ENCODE measurements around the gene MLLT1.

Gene MLLT1

DNA sequence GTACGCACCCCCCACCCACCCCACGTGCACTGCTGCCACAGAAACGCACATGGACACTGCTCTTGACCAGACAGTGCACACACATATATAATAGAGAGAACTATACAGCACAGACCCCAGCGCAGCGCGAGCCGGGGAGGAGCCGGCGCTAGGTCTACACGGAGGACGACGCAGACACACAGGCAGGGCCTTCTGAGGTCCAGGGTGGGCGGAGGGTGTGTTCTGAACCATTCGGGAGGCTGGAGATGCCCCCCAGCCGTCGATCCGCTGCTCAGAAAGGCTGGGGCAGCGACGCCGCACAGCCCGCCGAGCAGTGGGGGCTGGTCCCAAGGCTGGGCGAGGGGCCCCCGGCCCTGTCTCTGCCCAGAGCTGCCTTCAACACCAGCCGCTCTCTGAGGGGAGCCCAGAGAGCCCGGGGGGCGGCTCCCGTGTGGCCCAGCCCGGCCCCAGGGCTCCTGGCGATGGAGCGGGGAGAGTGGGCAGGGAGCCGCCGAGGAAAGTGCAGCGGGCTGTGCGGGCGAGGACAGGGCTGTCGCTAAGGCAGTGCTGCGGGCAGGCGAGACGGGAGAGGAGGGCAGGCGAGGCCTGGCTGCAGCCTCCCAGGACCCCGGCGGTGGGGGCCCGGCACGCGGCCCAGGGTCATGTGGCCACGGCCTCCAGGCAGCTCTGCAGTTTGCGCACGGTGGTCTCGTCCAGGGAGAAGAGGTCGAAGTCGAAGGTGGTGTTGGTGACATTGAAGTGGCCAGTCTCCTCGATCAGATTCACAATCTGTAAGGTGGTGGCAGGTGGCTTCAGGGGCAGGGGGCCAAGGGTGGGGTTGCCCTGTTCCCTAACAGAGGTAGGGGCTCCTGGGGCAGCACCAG lies 67.1 kb downstream of the MLLT1 start:
- in situ Hi-C loops (cut with MboI; ENCODE audit: low sequenced_read_pairs): no loop called here

DNA sequence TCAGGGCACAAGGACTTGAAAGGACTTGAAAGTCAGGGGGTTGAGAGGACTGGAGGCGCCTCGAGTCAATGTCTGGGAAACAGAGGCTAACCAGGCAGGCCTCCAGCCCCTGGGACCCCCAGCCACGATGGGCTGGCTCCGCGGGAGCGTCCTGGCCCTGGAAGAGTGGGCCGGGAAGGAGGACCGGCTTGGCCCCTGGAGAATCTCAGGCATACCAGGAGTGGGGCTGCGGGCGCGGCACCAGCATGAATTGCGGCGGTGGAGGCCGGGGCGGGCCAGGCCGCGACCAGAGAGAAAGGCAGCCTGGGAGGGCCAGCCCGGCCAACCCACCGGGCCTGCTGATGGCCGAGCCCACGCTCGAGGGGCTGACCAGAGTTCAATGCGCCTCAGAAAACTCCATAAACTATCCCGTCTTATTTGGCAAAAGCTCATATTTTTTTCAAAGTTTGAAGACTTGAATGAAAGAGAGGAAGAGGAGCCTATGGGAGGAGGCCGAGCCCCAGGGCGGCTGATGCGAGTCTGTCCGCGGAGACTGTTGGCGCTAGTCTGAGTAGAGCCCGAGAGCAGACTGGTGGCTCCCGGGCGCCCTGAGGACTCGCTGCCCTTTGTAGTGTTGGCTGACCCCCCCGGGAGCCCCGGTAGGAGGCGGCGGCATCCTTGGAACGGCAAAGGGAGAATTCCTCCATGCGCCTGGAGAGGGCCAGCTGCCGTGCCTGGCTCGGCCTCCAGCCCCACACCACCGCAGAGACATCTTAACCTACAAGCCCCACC lies 68.0 kb downstream of the MLLT1 start:
- in situ Hi-C loops (cut with MboI; ENCODE audit: low sequenced_read_pairs): no loop called here

DNA sequence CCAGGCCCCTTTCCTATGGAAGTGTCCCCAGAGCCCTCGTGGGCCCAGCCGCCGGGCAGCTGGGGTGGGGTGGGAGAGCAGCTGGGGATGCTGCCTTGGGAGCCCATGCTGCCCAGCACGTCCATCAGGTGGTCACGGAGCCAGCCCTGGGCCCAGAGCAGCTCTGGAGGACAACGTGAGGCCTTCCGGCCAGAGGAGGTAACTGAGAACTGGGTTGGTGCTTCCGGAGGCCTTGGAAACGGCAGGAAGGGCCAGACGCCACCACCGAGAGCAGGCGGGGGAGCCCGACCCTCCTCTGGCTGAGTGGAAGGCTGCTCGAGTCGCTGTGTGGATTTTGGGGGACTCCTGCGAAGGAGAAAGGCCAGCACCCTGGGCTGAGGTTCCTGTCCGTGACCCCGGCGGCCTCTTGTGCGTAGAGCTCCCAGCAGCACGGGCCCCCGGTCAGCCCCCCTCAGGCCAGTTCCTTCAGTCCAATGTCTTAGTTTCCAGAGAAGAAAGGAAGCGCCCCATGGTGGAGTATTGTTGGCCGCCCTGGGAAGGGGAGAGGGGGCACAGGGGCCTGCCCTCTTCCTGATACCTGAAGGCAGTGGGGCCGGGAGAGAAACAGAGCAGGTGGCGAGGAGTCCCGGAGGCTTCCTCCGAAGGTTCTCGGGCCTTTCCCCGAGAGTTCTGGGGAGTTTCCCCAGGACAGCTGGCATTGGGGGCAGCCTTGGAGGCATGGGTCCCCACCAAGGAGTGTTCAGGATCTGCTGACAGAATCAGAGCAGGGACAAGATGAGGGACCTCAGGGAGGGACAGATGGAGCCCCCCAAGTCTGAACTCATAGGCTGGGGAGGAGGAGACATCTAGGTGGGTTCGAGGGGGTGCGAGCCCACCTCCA lies 68.8 kb downstream of the MLLT1 start:
- in situ Hi-C loops (cut with MboI; ENCODE audit: low sequenced_read_pairs): no loop called here

DNA sequence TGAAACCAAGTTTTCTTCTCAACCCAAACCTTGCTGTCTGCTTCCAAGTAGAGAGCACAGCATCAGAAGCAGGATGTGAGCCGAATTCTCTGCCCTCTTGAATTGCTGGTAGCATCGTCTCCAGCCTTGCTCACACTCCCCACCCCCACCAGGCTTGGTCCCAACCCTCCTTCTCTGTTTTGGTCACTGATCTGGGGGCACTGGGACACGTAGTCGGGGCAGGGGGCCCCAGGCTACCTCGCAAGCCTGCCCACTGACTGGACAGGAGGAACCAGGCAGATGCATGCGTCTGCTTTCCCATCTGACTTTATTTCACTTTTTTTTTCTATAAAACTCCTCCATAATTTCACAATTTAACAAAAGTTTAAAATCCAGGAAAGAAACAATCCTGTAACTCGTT lies 69.7 kb downstream of the MLLT1 start:
- in situ Hi-C loops (cut with MboI; ENCODE audit: low sequenced_read_pairs): no loop called here

DNA sequence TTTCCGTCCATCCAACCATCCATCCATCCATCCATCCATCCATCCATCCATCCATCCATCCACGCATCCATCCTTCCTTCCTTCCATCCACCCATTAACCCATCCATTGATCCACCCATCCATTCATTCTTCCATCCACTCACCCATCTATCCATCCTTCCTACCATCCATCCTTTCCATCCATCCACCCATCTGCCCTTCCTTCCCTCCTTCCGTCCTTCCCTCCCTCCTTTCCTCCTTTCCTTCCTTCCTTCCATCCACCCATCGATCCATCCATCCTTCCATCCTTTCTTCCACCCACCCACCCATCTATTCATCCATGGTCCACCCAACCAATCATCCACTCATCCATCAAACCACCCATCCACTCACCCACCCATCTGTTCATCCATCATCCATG lies 70.1 kb downstream of the MLLT1 start:
- in situ Hi-C loops (cut with MboI; ENCODE audit: low sequenced_read_pairs): no loop called here

DNA sequence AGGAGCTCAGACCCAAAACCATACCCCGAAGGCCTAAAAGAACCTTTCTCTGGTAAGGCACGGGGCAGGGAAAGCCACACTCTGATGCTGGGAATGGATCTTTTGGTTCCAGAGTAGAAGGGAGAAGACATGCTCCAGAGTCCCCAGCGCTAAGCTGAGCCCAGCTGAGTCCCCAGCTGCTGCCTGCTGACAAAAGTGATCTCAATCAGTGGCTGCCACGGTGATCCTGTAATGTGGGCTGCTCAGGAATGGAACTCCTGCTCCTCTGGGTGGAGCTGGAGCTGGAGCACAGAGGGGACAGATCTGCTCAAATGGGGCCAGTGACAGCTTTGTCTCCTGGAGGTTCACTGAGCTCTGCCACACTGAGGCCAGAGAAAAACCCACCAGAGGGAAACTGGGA lies 70.5 kb downstream of the MLLT1 start:
- in situ Hi-C loops (cut with MboI; ENCODE audit: low sequenced_read_pairs): no loop called here

DNA sequence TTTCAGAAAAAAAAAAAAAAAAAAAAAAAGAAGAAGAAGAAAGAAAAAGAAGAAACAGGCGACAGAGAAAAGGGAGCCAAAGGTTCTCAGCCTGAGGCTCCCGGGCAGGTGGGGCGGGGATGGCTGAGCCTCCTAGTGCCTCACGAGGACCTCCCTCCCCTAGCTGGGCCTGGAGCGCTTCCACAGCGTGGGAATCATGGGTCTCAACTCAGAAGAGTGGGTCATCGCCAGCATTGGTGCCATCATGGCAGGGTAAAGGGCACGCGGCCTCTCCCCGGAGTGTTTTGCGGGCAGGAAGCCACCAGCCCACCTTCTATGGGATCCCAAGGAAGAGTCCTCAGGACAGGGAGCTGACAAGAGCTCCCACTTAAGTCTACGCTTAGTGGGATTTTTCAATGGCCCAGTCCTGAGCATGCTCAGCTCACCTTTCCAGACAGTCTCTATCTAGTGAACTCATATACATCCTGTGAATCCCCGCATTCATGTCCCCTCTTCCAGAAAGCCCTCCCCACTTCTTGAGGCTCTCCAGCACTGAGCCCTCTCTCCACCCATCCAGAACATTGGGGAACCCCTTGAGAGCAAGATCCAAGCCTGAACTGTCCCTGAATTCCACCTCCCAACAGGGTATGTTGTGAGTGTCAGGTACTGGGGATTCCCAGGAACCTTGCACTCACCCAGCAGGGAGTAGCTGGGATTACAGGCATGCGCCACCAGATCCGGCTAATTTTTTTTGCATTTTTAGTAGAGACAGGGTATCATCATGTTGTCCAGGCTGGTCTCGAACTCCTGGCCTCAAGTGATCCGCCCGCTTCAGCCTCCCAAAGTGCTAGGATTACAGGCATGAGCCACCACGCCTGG lies 74.7 kb downstream of the MLLT1 start:
- in situ Hi-C loops (cut with MboI; ENCODE audit: low sequenced_read_pairs): no loop called here

DNA sequence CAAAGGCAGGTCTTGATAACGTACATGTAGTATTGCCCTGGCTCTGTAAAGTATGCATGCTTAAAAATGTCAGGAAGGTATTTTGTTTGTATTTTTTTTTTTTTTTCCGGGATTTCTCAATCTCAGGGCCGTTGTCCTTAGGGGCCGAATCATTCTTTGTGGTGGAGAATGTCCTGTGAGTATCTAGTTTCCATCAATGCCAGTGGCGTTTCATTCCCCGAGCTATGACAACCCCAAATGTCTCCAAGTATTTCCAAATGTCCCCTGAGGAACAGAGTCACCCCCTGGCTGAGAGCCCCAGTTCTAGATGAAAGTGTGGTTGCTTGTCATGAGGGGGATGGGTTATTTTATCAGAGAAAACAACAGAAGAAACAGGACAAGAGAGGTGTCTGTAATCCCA lies 75.6 kb downstream of the MLLT1 start:
- in situ Hi-C loops (cut with MboI; ENCODE audit: low sequenced_read_pairs): no loop called here

DNA sequence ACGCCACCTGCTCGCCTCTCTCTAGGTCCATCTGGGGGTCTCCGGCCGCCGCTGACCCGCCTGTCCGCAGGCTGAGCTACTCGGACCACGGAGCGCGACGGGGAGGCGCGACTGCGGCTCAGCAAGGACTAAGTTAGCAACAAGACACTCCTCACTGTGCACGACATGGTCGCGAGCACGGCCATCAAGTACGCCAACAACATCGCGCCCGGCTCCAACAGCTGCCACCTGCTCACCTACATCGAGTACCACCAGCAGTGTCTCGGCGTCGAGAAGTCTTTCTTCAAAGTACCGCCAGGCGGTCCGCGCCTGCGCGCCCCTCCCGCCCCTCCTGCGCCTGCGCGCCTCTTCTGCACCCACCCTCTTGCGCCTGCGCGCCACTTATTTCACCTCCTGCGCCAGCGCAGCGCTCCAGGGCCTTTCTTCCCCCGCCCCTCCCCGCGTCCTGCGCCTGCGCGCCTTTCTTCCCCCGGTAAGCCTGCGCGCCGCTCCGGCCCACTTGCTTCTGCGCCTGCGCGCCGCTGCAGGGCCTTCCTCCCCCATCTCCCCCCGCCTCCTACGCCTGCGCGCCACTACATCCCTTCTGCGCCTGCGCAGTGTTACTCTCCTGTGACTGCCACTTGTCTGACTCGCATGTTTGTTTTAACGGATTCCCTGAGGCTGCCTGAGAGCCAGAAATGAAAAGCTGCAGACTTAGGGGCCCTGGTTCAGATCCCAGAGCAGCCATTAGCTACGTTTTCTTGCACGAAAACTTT lies 80.4 kb downstream of the MLLT1 start:
- in situ Hi-C loops (cut with MboI; ENCODE audit: low sequenced_read_pairs): no loop called here

DNA sequence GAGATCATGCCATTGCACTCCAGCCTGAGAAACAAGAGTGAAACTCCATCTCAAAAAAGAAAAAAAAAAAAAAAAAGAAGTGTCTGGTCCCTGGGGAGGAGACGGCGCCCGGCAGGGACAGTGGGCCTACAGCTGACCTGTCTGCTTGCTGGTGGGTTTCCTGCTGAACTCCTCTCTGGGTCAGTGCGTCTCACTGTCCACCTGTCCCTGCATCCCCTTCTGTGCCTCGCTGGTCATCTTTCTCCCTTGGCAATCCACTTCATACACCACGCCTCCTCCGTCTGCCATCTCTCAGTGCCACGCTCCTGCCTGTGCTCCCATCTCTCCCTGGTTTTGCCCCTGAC lies 80.9 kb downstream of the MLLT1 start:
- in situ Hi-C loops (cut with MboI; ENCODE audit: low sequenced_read_pairs): no loop called here

DNA sequence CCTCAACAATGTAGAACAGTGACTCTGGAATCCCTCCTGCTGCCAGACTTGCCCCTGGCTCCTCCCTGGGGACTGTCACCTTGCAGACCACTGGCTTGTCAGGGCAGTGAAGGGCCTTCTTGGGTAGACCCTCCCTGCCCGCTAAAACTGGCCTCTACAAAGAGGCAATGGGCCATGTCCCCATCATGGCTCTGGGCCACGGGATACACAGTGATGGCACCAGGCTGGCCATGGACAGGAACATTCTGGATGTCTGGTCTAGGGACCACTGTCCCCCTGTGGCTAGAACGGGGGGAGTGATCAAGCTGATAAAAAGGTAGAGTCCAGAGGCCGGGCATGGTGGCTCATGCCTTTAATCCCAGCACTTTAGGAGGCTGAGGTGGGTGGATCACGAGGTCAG lies 83.4 kb downstream of the MLLT1 start:
- in situ Hi-C loops (cut with MboI; ENCODE audit: low sequenced_read_pairs): no loop called here

DNA sequence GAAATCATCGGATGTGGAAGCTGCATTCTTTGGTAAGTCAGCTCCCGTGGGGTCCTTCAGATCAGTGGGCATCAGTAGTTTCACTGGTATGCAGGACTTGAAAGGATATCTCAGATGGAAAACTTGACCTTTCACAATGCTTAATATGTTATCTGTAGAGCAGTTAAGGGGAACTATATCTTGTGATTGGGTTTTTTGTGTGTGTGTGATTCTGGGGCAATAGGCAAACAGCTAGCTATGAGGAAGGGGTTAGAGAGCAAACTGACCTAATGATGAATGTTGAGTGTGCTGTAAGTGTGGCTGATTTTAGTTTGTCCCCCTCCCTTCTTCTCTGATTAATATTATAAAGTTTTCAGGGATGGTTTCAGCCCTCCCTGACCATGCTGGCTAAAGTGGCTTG lies 91.0 kb downstream of the MLLT1 start:
- in situ Hi-C loops (cut with MboI; ENCODE audit: low sequenced_read_pairs): no loop called here

DNA sequence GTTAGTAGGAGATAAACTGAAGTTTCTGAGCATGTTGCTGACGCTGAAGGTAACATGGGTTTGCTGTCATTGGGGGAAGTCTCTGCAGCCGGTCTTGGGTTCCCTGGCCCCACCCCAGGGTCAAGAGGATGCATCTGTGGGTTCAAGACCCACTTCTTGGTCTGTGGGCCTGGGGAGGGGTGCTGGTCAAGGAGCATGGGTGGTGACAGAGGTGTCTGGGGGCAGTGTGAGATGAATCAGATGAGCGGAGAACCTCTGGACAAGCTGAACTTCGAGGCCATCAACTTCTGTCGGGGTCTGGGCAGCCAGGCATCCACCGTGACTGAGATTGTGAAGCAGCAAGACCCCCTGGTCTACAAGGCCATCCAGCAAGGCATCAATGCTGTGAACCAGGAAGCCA lies 92.4 kb downstream of the MLLT1 start:
- in situ Hi-C loops (cut with MboI; ENCODE audit: low sequenced_read_pairs): no loop called here

DNA sequence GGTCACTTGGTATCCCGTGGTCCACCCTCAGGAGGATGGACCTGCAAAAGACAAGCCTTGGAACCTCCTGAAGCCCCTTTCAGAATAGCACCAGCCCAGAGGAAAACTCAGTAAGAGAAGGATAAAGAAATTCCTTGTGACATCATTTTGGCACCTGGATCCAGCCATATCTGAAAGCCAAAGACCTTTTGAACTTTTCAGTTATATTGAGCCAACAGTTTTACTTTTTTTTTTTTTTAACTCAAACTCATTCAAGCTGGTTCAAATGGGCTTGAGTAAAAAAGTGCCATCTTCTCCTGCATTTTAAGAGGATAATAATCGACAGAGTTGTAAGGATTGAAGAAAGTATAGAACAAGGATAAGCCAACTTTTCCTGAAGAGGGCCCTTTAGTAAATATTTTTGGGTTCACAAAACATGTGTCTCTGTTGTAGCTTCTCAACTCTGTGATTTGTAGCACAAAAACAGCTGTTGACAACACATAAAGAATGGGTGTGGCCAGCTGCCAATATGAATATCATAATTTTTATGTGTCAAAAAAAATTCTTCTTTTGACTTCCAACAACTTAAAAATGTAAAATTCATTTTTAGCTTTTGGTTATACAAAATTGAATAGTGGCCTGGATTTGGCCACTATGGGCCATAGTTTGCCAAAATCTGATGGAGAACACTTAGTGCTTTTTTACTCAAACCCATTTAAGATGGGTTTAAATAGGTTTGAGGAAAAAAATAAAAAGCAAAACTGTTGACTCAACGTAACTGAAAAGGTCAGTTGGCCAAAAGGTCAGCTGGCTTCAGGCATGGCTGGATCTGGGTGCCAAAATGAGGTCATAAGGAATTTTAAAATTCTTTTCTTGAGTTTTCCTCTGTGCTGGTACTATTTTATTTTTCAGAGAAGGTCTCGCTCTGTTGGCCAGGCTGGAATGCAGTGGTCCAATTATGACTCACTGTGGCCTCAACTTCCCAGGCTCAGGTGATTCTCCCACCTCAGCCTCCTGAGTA lies 93.6 kb downstream of the MLLT1 start:
- in situ Hi-C loops (cut with MboI; ENCODE audit: low sequenced_read_pairs): no loop called here

DNA sequence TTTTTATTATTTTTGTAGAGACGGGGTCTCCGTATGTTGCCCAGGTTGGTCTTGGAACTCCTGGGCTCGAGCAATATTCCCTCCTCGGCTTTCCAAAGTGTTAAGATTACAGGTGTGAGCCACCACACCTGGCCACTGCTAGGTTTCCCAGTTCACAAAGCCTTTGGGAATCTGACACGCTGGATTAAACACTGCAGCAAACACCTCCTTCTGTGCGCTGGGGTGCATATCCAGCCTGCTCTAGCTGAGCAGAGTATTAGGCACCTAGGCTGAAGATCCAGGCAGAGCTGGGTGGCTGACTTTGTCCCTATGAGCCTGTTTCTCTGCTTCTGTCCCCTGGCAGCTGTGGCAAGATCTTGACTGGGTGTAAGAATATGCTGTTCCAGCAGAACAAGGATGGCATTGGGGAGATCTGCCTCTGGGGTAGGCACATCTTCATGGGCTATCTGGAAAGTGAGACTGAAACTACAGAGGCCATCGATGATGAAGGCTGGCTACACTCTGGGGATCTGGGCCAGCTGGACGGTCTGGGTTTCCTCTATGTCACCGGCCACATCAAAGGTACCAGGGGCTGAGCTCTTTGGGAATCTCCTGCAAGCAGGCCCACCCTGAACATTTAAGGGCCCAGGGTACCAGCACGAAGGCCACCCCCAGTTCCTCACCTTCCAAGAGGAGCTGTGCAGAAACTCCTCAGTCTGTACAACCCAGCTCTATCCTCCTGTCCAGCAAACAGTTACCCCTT lies 94.5 kb downstream of the MLLT1 start:
- in situ Hi-C loops (cut with MboI; ENCODE audit: low sequenced_read_pairs): no loop called here

DNA sequence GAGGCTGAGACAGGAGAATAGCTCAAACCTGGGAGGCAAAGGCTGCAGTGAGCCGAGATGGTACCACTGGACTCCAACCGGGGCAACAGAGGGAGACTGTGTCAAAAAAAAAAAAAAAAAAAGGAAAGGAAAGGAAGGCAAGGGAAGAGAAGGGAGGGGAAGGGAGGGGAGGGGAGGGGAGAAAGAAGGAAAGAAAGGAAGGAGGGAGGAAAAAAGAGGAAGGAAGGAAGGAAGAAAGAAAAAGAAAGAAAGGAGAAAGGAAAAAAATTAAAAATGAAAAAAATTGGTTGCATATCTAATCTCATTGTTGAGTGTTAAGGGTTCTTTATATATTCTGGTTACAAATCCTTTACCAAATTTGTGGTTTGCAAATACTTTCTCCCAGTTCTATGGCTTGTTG lies 98.7 kb downstream of the MLLT1 start:
- in situ Hi-C loops (cut with MboI; ENCODE audit: low sequenced_read_pairs): no loop called here

DNA sequence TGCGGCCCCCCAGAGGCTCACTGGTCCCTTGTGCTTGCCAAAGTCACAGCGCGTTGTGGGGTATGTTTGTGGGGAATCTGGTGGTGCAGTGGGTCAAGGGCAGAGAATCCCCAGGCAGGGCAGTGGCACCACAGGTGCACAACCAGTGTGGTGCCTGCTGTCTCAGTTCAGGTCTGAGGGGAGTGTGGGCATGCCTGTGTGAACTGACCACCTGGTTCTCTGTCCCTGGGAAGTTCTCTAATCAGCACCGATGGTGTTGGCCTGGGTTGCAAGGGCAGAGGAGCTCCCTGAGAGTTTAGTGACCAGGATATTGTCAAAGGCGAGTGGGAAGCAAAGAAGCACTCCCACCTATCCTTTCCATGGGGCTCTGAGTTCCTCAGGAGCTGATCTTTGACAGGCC lies 106.6 kb downstream of the MLLT1 start:
- in situ Hi-C loops (cut with MboI; ENCODE audit: low sequenced_read_pairs): no loop called here
